ENCODE data around the gene KDF1.

KDF1 gene

GRCh38 chr1:26915204-26915842 is 44.9 kb downstream of the KDF1 start:
- DNase-seq (ENCODE audit: low spot score): peak; percentile 65

DNA sequence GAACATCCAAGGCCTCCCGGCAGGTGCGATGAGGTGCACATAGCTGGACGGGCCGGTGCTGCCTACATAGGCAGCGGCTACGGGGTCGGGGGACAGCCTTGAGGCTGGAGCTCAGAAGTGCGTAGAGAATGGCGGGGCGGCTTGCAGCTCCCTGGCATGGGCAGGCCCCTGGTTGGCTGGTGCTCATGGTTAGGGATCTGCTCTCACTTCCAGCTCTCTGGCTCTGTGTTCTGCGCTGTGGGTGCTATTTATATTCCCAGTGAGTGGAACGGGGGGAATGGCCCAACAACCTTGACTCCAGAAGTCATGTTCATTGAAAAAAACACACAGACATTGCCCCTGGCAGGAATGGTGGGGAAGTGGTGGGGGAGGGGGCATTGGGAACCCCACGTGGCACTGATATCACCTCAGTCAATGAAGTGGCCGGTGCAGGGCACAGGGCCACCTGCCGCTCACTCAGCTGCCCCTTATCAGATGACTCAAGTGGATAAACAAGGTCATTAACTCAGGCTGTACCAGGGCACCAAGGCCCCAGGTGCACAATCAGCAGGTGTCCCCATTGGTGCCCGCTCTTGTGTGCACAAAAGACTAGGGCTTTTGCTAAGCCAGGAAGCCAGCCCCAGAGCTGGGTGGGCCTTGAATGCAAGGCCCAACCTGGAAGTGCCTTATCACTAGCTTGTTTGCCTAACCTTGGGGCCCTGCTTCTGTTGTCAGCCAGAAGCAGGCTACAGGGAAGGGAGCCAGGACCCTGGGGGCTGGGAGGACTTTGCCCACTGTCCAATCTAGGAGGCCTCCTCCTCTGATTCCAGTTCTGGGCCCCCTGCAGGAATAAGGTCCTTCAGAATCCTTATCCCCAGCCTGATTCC is 46.3 kb downstream of the KDF1 start, which contains the start of gene NR0B2:
Gene NR0B2, minus strand, starts transcription at position 222 of the 866 bp plus-strand sequence. Its CDS starts 35 bp downstream, at position 187.
- peak; percentile 59 for DNase-seq (ENCODE audit: low spot score)

- no peak for DNase-seq (ENCODE audit: low spot score)
Observed at GRCh38 chr1:26913389-26913753, 46.9 kb downstream of the KDF1 start.

GRCh38 chr1:26912147-26912490 is 48.1 kb downstream of the KDF1 start:
- no peak for DNase-seq (ENCODE audit: low spot score)

DNA sequence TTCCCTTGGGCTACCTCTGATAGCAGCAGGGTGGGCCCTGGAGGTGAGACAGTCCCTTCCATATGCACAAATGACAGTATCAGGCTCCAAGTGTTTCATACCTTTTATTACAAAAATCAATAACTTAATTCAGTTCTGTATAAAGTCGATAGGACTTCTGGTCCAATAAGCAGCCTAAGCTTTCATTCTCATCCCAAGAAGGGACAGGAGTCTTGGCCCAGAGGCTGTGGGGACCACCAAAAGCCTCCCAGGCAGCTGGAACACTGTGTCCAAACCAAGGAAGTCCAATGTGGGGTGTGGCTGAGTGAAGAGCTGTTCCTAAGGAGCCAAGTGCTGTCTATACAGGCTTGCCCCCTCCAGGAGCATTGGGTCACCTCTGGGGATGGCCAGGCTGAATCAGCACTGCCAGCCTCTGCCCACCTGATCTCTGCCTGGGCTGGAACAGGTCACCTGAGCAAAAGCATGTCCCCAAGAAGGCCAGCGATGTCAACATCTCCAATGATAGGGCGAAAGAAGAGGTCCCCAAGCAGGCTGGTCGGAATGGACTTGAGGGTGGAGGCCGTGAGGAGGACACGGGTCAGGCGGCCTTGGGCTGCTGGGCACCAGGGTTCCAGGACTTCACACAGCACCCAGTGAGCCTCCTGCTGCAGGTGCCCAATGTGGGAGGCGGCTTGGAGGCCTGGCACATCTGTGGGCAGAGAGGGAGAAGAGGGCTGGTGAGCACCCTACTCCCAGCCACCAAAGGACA is 48.7 kb downstream of the KDF1 start:
- DNase-seq (ENCODE audit: low spot score): no peak

GRCh38 chr1:26910343-26911160 is 49.7 kb downstream of the KDF1 start:
- no peak for DNase-seq (ENCODE audit: low spot score)

- DNase-seq (ENCODE audit: low spot score): no peak
Observed at GRCh38 chr1:26909951-26910342, 50.3 kb downstream of the KDF1 start.

GRCh38 chr1:26907071-26907917 is 53.0 kb downstream of the KDF1 start:
- no peak for DNase-seq (ENCODE audit: low spot score)

DNA sequence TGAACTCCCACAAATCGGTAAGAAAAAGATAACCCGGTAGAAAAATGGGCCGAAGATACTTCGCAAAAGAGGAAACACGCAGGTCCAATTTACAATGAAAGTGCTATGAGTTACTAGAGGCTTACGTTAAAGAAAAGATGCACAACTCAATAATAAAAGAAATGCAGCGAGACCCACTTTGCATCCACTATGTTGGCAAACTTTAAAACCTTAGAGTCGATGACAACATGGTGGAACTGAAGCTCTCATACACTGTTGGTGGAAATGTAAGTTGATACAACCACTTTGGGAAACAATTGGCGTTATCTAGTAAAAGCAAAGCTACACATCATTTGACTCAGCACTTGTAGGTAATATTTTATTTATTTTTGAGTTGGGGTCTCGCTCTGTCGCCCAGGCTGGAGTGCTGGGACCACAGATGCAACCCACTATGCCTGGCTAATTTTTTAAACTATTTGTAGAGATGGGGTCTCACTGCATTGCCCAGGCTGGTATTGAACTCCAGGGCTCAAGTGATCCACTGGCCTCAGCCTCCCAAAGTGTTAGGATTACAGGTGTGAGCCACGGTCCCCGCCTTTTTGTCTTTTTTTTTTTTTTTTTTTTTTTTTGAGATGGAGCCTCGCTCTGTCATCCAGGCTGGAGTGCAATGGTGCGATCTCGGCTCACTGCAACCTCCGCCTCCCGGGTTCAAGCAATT is 59.3 kb downstream of the KDF1 start:
- no peak for DNase-seq (ENCODE audit: low spot score)

DNA sequence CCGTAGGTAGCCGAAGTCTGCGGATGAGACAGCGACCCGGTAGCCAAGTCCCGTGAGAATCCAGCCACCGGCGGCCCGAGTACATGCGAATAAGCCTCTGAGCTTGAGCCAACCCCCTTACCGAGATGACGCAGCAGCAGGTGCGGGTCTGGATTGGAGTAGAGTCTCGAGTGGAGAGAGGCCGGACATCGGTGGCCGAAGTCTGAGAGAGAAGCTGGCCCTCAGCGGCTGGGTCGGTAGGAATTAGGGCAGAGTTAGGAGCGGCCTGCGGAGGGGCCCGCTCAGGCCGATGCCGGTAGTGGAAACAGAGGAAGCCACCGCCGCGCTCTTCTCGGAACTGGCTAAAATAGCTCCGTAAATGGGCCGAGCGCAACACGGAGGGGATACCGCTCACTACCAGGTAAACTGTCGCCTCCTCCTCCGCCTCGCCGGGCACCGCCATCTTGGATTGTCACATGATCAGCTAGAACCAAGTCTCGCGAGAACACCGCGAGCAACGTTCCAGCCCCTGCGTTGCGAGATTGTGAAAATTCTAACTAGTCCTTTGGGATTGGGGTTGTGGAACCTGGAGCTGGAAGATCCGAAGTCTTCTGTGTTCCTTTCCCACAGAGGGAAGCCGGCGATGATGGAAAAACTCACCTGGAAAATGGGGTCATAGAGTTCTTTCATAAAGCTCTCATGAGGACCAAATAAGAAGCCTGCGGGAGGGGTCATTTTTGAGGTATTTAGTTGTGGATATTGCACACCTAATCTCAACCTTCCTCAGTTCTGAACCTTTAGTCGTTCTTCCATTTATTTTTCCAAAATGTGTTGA is 60.1 kb downstream of the KDF1 start, which contains the start of gene GPATCH3:
Gene GPATCH3, minus strand, starts transcription at position 467 of the 814 bp plus-strand sequence. Its CDS starts 25 bp downstream, at position 442.
- DNase-seq (ENCODE audit: low spot score): peak; percentile 94
